ENCODE data around the gene LOX.

DNA sequence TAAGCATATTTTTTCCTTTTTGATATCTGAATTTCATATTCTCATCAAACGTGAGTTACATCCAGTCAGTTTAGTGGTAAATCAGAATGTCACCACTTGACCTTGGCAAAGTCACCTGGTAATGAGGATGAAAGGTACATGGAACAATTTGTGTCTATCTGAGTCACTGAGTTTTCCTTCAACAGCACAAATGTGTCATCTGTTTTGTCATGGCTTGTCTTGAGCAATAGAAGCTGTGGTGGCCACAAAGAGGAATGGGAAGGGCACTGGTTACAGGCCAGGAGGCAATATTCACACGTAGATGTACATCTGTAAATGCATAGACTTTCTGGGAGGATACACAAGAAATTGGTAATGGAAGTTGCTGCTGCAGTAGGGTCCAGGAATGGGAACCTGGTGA, 42.9 kb upstream of the LOX start:
- TF ChIP-seq, protein P1, sequence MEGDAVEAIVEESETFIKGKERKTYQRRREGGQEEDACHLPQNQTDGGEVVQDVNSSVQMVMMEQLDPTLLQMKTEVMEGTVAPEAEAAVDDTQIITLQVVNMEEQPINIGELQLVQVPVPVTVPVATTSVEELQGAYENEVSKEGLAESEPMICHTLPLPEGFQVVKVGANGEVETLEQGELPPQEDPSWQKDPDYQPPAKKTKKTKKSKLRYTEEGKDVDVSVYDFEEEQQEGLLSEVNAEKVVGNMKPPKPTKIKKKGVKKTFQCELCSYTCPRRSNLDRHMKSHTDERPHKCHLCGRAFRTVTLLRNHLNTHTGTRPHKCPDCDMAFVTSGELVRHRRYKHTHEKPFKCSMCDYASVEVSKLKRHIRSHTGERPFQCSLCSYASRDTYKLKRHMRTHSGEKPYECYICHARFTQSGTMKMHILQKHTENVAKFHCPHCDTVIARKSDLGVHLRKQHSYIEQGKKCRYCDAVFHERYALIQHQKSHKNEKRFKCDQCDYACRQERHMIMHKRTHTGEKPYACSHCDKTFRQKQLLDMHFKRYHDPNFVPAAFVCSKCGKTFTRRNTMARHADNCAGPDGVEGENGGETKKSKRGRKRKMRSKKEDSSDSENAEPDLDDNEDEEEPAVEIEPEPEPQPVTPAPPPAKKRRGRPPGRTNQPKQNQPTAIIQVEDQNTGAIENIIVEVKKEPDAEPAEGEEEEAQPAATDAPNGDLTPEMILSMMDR (IDR thresholded peaks at IDR 0.05): no peak
- no peak for TF ChIP-seq POLR2A (IDR thresholded peaks at IDR 0.05)
